Neural cell (in vitro differentiated cells): ENCODE results near the gene MUC3A. TPM values are rescaled to one million over a fixed set of nuclear protein-coding genes. Genes with fewer than 3 reads are reported as not detected.
"Not testable (repeated sequence)": the region's sequence is repeated elsewhere in the genome, so short reads cannot be mapped to it uniquely, and the experiment has no call there.

Source experiments
- H2AFZ ChIP-seq: fragments of 200-600, 300-800 bp; sonication (generic), shearing (Covaris generic); 2 replicates; pipeline ENCODE4 v1.6.0; 2014; ENCODE audit warnings: low read depth, mild to moderate bottlenecking, antibody characterized with exemption, low read length, moderate library complexity
- H3F3A ChIP-seq: fragments of 200-600 bp; shearing (Covaris generic); 2 replicates; pipeline ENCODE4 v1.6.1; 2016; ENCODE audit warnings: mild to moderate bottlenecking, moderate library complexity, mixed read lengths, antibody characterized with exemption, low read length; ENCODE audit not compliant: insufficient read depth, poor library complexity, severe bottlenecking
- H3K27ac ChIP-seq: fragments of 200-600, 300-800 bp; sonication (generic), shearing (Covaris generic); 2 replicates; pipeline ENCODE4 v1.5.1; 2014; ENCODE audit warnings: mild to moderate bottlenecking, low read length, moderate library complexity
- H3K27me3 ChIP-seq: fragments of 300-800, 200-600 bp; sonication (generic), shearing (Covaris generic); 2 replicates; pipeline ENCODE4 v1.6.0; 2014; ENCODE audit warnings: mild to moderate bottlenecking, low read depth, low read length, moderate library complexity; ENCODE audit not compliant: insufficient read depth
- H3K36me3 ChIP-seq: fragments of 300-800, 200-600 bp; sonication (generic), shearing (Covaris generic); 2 replicates; pipeline ENCODE4 v1.5.1; 2014; ENCODE audit warnings: mild to moderate bottlenecking, antibody characterized with exemption, low read length, moderate library complexity; ENCODE audit not compliant: insufficient read depth
- H3K4me2 ChIP-seq: fragments of 300-800, 200-600 bp; sonication (generic), shearing (Covaris generic); 2 replicates; pipeline ENCODE4 v1.6.0; 2014; ENCODE audit warnings: mild to moderate bottlenecking, low read length
- H3K4me3 ChIP-seq: fragments of 300-800, 200-600 bp; sonication (generic), shearing (Covaris generic); 2 replicates; pipeline ENCODE4 v1.5.1; 2014; ENCODE audit warnings: mild to moderate bottlenecking, low read length, moderate library complexity
- H3K79me2 ChIP-seq: fragments of 200-600 bp; shearing (Covaris generic); replicated peaks from 2 replicates; pipeline ENCODE4 v1.6.0; 2014; ENCODE audit warnings: mild to moderate bottlenecking, low read length, moderate library complexity; ENCODE audit not compliant: insufficient read depth
- H3K9ac ChIP-seq: fragments of 300-800, 200-600 bp; sonication (generic), shearing (Covaris generic); 2 replicates; pipeline ENCODE4 v1.6.1; 2016; ENCODE audit warnings: mild to moderate bottlenecking, low read length, mixed read lengths
- H3K9me2 ChIP-seq: fragments of 200-600 bp; shearing (Covaris generic); 2 replicates; pipeline ENCODE4 v1.6.1; 2016; ENCODE audit warnings: mild to moderate bottlenecking, low read length, mixed read lengths; ENCODE audit not compliant: insufficient read depth
- H3K9me3 ChIP-seq: fragments of 200-600, 300-800 bp; sonication (generic), shearing (Covaris generic); 2 replicates; pipeline ENCODE4 v1.6.1; 2016; ENCODE audit warnings: mild to moderate bottlenecking, mixed run types, low read length, moderate library complexity, mixed read lengths
- H4K20me1 ChIP-seq: fragments of 200-600 bp; shearing (Covaris generic); 2 replicates; pipeline ENCODE4 v1.6.1; 2016; ENCODE audit warnings: mild to moderate bottlenecking, mixed run types; ENCODE audit not compliant: insufficient read depth
- CTCF ChIP-seq: fragments of 450-650 bp; IDR thresholded peaks from 2 replicates; pipeline ENCODE4 v1.5.1; 2014; ENCODE audit warnings: antibody characterized with exemption, mild to moderate bottlenecking, moderate library complexity; ENCODE audit not compliant: poor library complexity, severe bottlenecking
- EP300 ChIP-seq: fragments of 450-650 bp; conservative IDR thresholded peaks from 2 replicates; pipeline ENCODE4 v1.6.1; 2014; ENCODE audit warnings: antibody characterized with exemption, mild to moderate bottlenecking, moderate library complexity; ENCODE audit not compliant: poor library complexity, severe bottlenecking
- EZH2 ChIP-seq: fragments of 200-600, 300-800 bp; shearing (Covaris generic), sonication (generic); IDR thresholded peaks from 2 replicates; pipeline ENCODE4 v1.6.1; 2014; ENCODE audit warnings: antibody characterized with exemption, low read length, borderline replicate concordance, mild to moderate bottlenecking; ENCODE audit not compliant: insufficient read depth, poor library complexity, severe bottlenecking
- MXI1 ChIP-seq: fragments of 450-650 bp; conservative IDR thresholded peaks from 2 replicates; pipeline ENCODE4 v1.6.1; 2014; ENCODE audit warnings: antibody characterized with exemption, mild to moderate bottlenecking; ENCODE audit not compliant: poor library complexity, severe bottlenecking
- POLR2AphosphoS5 ChIP-seq: IDR thresholded peaks from 2 replicates; pipeline ENCODE4 v1.6.1; 2012
- RAD21 ChIP-seq: fragments of 450-650 bp; conservative IDR thresholded peaks from 2 replicates; pipeline ENCODE4 v1.6.1; 2014; ENCODE audit warnings: antibody characterized with exemption, mild to moderate bottlenecking, moderate library complexity
- REST ChIP-seq: IDR thresholded peaks from 2 replicates; pipeline ENCODE4 v1.6.1; 2012; ENCODE audit warnings: borderline replicate concordance
- SMC3 ChIP-seq: fragments of 450-650 bp; conservative IDR thresholded peaks from 2 replicates; pipeline ENCODE4 v1.6.1; 2014; ENCODE audit warnings: antibody characterized with exemption, mild to moderate bottlenecking, moderate library complexity; ENCODE audit not compliant: poor library complexity
- TAF1 ChIP-seq: IDR thresholded peaks from 2 replicates; pipeline ENCODE4 v1.6.1; 2012; ENCODE audit warnings: low read depth
- polyA plus RNA-seq: library from polyadenylated mRNA; depleted of rRNA; stranded (reverse); fragments of >200 nt; gene quantifications from 2 replicates; pipeline ENCODE4 v1.2.3, GENCODE V29; 2014

The MUC3A gene
- polyA plus RNA-seq, 1 donor from 2014 or later = not detected

GRCh38 chr7:100919779-100920437 is 29.4 kb upstream of the MUC3A start:
- not testable (repeated sequence) for H3K79me2 ChIP-seq, H3K4me2 ChIP-seq, H4K20me1 ChIP-seq, H3K36me3 ChIP-seq, H3K9ac ChIP-seq, H3K9me2 ChIP-seq, H3K27ac ChIP-seq, H3K9me3 ChIP-seq, H3K27me3 ChIP-seq, H3F3A ChIP-seq, H3K4me3 ChIP-seq, H2AFZ ChIP-seq

GRCh38 chr7:100921039-100921438 is 28.3 kb upstream of the MUC3A start:
- H4K20me1 ChIP-seq = no peaks in the 10 kb centered on the region
- no peaks in the 10 kb centered on the region for H3K9me3 ChIP-seq
- no peak for TF ChIP-seq REST
- TF ChIP-seq EZH2 = no peak
- no peak for TF ChIP-seq TAF1
- TF ChIP-seq EP300 = no peak
- no peak for TF ChIP-seq CTCF
- TF ChIP-seq RAD21 = no peak
- TF ChIP-seq MXI1 = no peak
- no peak for TF ChIP-seq POLR2AphosphoS5
- TF ChIP-seq SMC3 = no peak
- no peaks in the 10 kb centered on the region for H3K9me2 ChIP-seq
- H3K27me3 ChIP-seq = no peaks in the 10 kb centered on the region
- no peaks in the 10 kb centered on the region for H3K36me3 ChIP-seq
- no peak overlapping the region for H3K4me2 ChIP-seq
- H3K9ac ChIP-seq = no peak overlapping the region
- no peak overlapping the region for H2AFZ ChIP-seq
- no peak overlapping the region for H3K27ac ChIP-seq
- H3F3A ChIP-seq = no peaks in the 10 kb centered on the region
- H3K79me2 ChIP-seq = no peaks in the 10 kb centered on the region
- no peak overlapping the region for H3K4me3 ChIP-seq

- not testable (repeated sequence) for H3K36me3 ChIP-seq, H3K4me3 ChIP-seq, H3K27ac ChIP-seq, H3K4me2 ChIP-seq, H3K9me2 ChIP-seq, H4K20me1 ChIP-seq, H3K79me2 ChIP-seq, H3K9ac ChIP-seq, H3K27me3 ChIP-seq, H3F3A ChIP-seq, H2AFZ ChIP-seq, H3K9me3 ChIP-seq
Observed at GRCh38 chr7:100923616-100924015, 25.7 kb upstream of the MUC3A start.
